Endothelial cell of umbilical vein (primary cell): Measurements from ENCODE around the gene CES4A. TPM values are rescaled to one million over a fixed set of nuclear protein-coding genes. Genes with fewer than 3 reads are reported as not detected.
A peak's percentile ranks its signal among the peaks of the same experiment; 100 is the strongest.

Source experiments
- BruUV-seq: library from RNA; stranded (reverse); fragments of 400-500 nt; replicated peaks from 2 replicates; lab custom pipeline; 2021; lab: Mats Ljungman, UMichigan
- CTCF ChIA-PET: fragments of 300-600, 350-600 bp; sonication (Branson Sonifier 250); formaldehyde crosslinking; loops from one replicate; lab custom pipeline; 2021; ENCODE audit warnings: antibody characterized with exemption, inconsistent platforms; lab: Charles Lee
- POLR2A ChIA-PET: fragments of 300-600, 350-600 bp; sonication (Branson Sonifier 250); formaldehyde crosslinking; loops from one replicate; lab custom pipeline; 2021; ENCODE audit warnings: antibody characterized with exemption, inconsistent platforms; lab: Charles Lee
- DNase-seq: peaks from one replicate; pipeline ENCODE4 v3.0.0-alpha.2; 2011; ENCODE audit warnings: low read depth, low spot score
- FAIRE-seq: peaks from 2 replicates; lab custom pipeline; 2011; peaks lifted over from hg19 to GRCh38; lab: Jason Lieb, UNC
- H2AFZ ChIP-seq: 2 replicates; pipeline ENCODE4 v1.6.0; 2012; ENCODE audit warnings: low read depth, low read length, control low read depth, inconsistent platforms
- H3K27ac ChIP-seq: 2 replicates; pipeline ENCODE4 v1.5.1; 2011; ENCODE audit warnings: low read depth, mild to moderate bottlenecking, control low read depth, low read length, moderate library complexity; ENCODE audit not compliant: insufficient read depth
- H3K27me3 ChIP-seq, 2 experiments: 2 replicates each; pipeline versions ENCODE4 v1.6.0 to v1.6.1; 2011; ENCODE audit warnings: low read length in 2 of 2, mixed read lengths in 1 of 2; ENCODE audit not compliant: control insufficient read depth in 2 of 2, insufficient read depth in 2 of 2
- H3K36me3 ChIP-seq, 2 experiments: 2 replicates in 1 of 2; 3 replicates in 1 of 2; pipeline ENCODE4 v1.5.1; 2011; ENCODE audit warnings: low read length in 2 of 2, mild to moderate bottlenecking in 1 of 2, moderate library complexity in 1 of 2; ENCODE audit not compliant: control insufficient read depth in 2 of 2, insufficient read depth in 2 of 2; ENCODE audit errors: extremely low read depth in 1 of 2
- H3K4me1 ChIP-seq: 3 replicates; pipeline ENCODE4 v1.5.1; 2011; ENCODE audit warnings: mild to moderate bottlenecking, low read length; ENCODE audit not compliant: control insufficient read depth, insufficient read depth; ENCODE audit errors: extremely low read depth
- H3K4me2 ChIP-seq: 2 replicates; pipeline ENCODE4 v1.6.1; 2011; ENCODE audit warnings: low read length, control low read depth, mixed read lengths; ENCODE audit not compliant: insufficient read depth
- H3K4me3 ChIP-seq, 3 experiments: fragments of 200-600 bp in 1 of 3; sonication (generic), shearing (Covaris generic) in 1 of 3; replicated peaks in 1 of 3; 2 replicates each; pipeline ENCODE4 v1.5.1; 2011 to 2016; ENCODE audit warnings: control low read depth in 3 of 3, low read length in 3 of 3, mild to moderate bottlenecking in 2 of 3, inconsistent platforms in 1 of 3, low read depth in 1 of 3, moderate library complexity in 1 of 3; ENCODE audit not compliant: insufficient read depth in 1 of 3
- H3K79me2 ChIP-seq: 2 replicates; pipeline ENCODE4 v1.6.0; 2012; ENCODE audit warnings: low read length, inconsistent platforms; ENCODE audit not compliant: control insufficient read depth, insufficient read depth
- H3K9ac ChIP-seq: replicated peaks from 2 replicates; pipeline ENCODE3; 2011; ENCODE audit warnings: low read length, control low read depth; ENCODE audit not compliant: insufficient read depth; ENCODE audit errors: extremely low read depth
- H3K9me1 ChIP-seq: replicated peaks from 3 replicates; pipeline ENCODE4 v1.6.0; 2011; ENCODE audit warnings: mild to moderate bottlenecking, low read length; ENCODE audit not compliant: control insufficient read depth, insufficient read depth; ENCODE audit errors: extremely low read depth
- H3K9me3 ChIP-seq: replicated peaks from 2 replicates; pipeline ENCODE4 v1.5.1; 2012; ENCODE audit warnings: low read length, inconsistent platforms; ENCODE audit not compliant: control insufficient read depth, insufficient read depth
- H4K20me1 ChIP-seq: replicated peaks from 2 replicates; pipeline ENCODE3; 2011; ENCODE audit warnings: mild to moderate bottlenecking, low read length; ENCODE audit not compliant: control insufficient read depth, insufficient read depth; ENCODE audit errors: extremely low read depth
- EZH2 ChIP-seq: IDR thresholded peaks from 2 replicates; pipeline ENCODE4 v1.6.1; 2012; ENCODE audit warnings: borderline replicate concordance, low read depth, mild to moderate bottlenecking, moderate library complexity, low read length, inconsistent platforms; ENCODE audit not compliant: severe bottlenecking
- FOS ChIP-seq: IDR thresholded peaks from 2 replicates; pipeline ENCODE4 v1.6.1; 2011; ENCODE audit warnings: mild to moderate bottlenecking, low read length, moderate library complexity, borderline replicate concordance; ENCODE audit not compliant: insufficient read depth
- GATA2 ChIP-seq: IDR thresholded peaks from 2 replicates; pipeline ENCODE4 v1.7.0; 2011; ENCODE audit warnings: low read depth, mild to moderate bottlenecking, moderate library complexity, mixed read lengths, low read length; ENCODE audit not compliant: insufficient read length, insufficient read depth
- JUN ChIP-seq: IDR thresholded peaks from 2 replicates; pipeline ENCODE4 v1.6.1; 2011; ENCODE audit warnings: borderline replicate concordance, low read depth; ENCODE audit not compliant: insufficient read length, insufficient read depth
- MYC ChIP-seq: IDR thresholded peaks from one replicate; pipeline ENCODE4 v1.6.1; 2011; ENCODE audit warnings: mild to moderate bottlenecking, low read depth, low read length
- POLR2A ChIP-seq: IDR thresholded peaks from 2 replicates; pipeline ENCODE4 v1.6.1; 2012; ENCODE audit warnings: low read depth, mild to moderate bottlenecking, control low read depth, low read length
- POLR2AphosphoS5 ChIP-seq: IDR thresholded peaks from 2 replicates; pipeline ENCODE4 v1.6.1; 2012; ENCODE audit warnings: low read depth, mild to moderate bottlenecking, control low read depth, low read length, moderate library complexity; ENCODE audit not compliant: insufficient read depth
- dilution Hi-C: fragments of 300-500 bp; cut with MboI; formaldehyde crosslinking; loops from one replicate; pipeline ENCODE4 v1.15.0; 2019; ENCODE audit warnings: low sequenced_read_pairs; ENCODE audit not compliant: extremely low pct_ligation_motif_present
- intact Hi-C: fragments of 100-400 bp; cut with micrococcal nuclease; formaldehyde crosslinking; loops from one replicate; pipeline ENCODE4 v1.10.0; 2022
- polyA plus RNA-seq, 4 experiments: library from polyadenylated mRNA; depleted of rRNA in 3 of 4; stranded (reverse) in 3 of 4; unstranded in 1 of 4; fragments of >200 nt; gene quantifications; 2 replicates each; pipeline versions ENCODE4 v1.2.1 to v1.2.3, GENCODE V29; 2011 to 2012; ENCODE audit warnings: missing spikeins in 1 of 4
- total RNA-seq: library from RNA; stranded (reverse); gene quantifications from 2 replicates; pipeline ENCODE4 v1.2.3, GENCODE V29; 2021
- TF ChIP-seq, protein P1 (sequence below): IDR thresholded peaks from 2 replicates; pipeline ENCODE4 v1.6.1; 2011; ENCODE audit not compliant: insufficient read depth, insufficient read length
- TF ChIP-seq, protein P2 (sequence below), 2 donors: IDR thresholded peaks; 1 replicate in 1 of 2; 2 replicates in 1 of 2; pipeline ENCODE4 v1.5.1; 2011; ENCODE audit warnings: low read length in 2 of 2, mild to moderate bottlenecking in 2 of 2, moderate library complexity in 2 of 2, control low read depth in 1 of 2, inconsistent platforms in 1 of 2, low read depth in 1 of 2; ENCODE audit not compliant: insufficient read depth in 1 of 2; ENCODE audit errors: extremely low read depth in 1 of 2

The CES4A gene
- total and polyA plus RNA-seq, 2 donors (not counting 3 experiments of a cell fraction or from before 2014, with no cell fraction given): 5.4 to 13.3 TPM

DNA sequence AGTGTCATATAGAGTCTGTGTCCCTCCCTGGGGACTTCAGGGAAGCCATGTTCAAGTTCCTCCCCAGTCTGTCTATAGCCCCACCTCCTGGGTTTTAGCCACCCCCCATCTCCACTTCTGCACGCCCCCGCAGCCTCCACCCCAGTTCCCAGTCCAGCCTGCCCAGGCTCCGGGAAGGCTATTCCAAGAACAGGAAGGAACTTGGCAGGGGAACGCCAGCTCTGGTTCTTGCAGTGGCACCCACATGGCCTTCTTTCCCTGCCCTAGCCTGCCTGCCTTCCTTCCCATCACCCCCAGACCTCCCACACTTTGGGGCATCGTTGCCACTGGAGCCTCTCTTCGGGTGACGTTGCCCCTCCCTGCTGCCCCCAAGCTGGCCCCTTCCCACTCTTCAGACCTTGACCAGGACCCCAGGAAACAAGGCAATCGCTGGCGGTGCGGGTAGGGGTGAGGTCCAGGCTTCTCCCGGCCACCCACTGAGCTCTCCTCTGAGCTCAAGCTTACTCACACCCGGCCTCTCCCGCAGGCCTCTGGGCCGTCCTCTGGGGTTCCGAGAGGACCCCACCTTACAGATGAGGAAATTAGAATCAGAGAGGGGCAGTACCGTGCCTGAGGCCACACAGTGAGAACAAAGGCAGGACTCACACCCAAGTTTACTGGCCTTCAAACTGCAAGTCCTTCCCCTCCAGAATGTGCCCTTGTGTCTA, 9.2 kb upstream of the CES4A start:
- no TSS peak for BruUV-seq
- no peak overlapping the region for H3K9ac ChIP-seq
- H3K4me2 ChIP-seq: no peak overlapping the region
- intact Hi-C loops (loop anchor here (5.0 kb wide), 1 partner anchor 33 kb away; no protein-coding TSS in a partner anchor), dilution Hi-C loops (no loop called here)
- no peaks in the 10 kb centered on the region for H3K9me1 ChIP-seq
- peak overlapping the region; percentile 2 for H2AFZ ChIP-seq
- FAIRE-seq (no peak), DNase-seq (no peak)
- no peaks in the 10 kb centered on the region for H3K79me2 ChIP-seq
- no peak overlapping the region for H3K27ac ChIP-seq
- CTCF ChIA-PET: interaction anchor here (0.7 to 3.9 kb wide), 8 partner anchors 14 to 281 kb away, joined by 3 to 57 read pairs (median 4); partner anchors contain the start of genes FBXL8 and TRADD
- H3K27me3 ChIP-seq: no peaks in the 10 kb centered on the region
- H3K36me3 ChIP-seq: no peaks in the 10 kb centered on the region
- TF ChIP-seq POLR2AphosphoS5 (no peak), EZH2 (no peak), MYC (no peak), FOS (no peak), JUN (no peak), GATA2 (no peak), POLR2A (no peak)
- TF ChIP-seq, protein P1, sequence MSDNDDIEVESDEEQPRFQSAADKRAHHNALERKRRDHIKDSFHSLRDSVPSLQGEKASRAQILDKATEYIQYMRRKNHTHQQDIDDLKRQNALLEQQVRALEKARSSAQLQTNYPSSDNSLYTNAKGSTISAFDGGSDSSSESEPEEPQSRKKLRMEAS: no peak
- TF ChIP-seq, protein P2, sequence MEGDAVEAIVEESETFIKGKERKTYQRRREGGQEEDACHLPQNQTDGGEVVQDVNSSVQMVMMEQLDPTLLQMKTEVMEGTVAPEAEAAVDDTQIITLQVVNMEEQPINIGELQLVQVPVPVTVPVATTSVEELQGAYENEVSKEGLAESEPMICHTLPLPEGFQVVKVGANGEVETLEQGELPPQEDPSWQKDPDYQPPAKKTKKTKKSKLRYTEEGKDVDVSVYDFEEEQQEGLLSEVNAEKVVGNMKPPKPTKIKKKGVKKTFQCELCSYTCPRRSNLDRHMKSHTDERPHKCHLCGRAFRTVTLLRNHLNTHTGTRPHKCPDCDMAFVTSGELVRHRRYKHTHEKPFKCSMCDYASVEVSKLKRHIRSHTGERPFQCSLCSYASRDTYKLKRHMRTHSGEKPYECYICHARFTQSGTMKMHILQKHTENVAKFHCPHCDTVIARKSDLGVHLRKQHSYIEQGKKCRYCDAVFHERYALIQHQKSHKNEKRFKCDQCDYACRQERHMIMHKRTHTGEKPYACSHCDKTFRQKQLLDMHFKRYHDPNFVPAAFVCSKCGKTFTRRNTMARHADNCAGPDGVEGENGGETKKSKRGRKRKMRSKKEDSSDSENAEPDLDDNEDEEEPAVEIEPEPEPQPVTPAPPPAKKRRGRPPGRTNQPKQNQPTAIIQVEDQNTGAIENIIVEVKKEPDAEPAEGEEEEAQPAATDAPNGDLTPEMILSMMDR (IDR thresholded peaks at IDR 0.05; ENCODE audit: extremely low read depth in 1 of 2, insufficient read depth in 1 of 2, low read depth in 1 of 2, low read length in 2 of 2): no peak
- POLR2A ChIA-PET: no interaction called here
- H4K20me1 ChIP-seq: no peaks in the 10 kb centered on the region
- no peaks in the 10 kb centered on the region for H3K9me3 ChIP-seq
- no peak overlapping the region for H3K4me3 ChIP-seq
- H3K4me1 ChIP-seq: no peaks in the 10 kb centered on the region
